HL-60/S4 treated with phorbol 12-myristate 13-acetate at 8.2 ng/mL for 4 days and 3 days (cell line): ENCODE measurements around the gene PPP1R3D.
"Not testable (repeated sequence)": the region's sequence is repeated elsewhere in the genome, so short reads cannot be mapped to it uniquely, and the experiment has no call there.

Experiments used
- in situ Hi-C: fragments of 300-500 bp; cut with MboI; formaldehyde crosslinking; loops from 2 replicates; pipeline ENCODE4 v1.15.0; 2022; ENCODE audit warnings: low sequenced_read_pairs

The PPP1R3D gene

DNA sequence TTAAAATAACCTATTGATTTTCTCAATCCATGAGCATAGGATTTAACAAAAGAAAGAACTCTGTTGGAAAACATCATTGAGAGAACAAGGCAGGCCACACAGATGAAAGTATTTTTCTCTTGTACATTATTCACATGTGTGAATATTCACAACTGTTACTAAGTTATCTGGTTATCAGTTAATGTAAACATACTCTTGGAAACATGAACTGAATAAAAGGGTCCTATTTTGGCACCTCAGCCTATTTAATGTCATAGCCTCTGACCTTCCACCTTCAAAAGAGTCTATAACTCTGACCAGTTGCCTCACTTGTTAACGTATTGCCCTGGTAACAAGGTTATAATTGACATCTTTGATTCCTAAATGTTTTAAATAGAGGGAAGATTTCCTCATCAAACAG, 14.7 kb downstream of the PPP1R3D start:
- in situ Hi-C loops = no loop called here

DNA sequence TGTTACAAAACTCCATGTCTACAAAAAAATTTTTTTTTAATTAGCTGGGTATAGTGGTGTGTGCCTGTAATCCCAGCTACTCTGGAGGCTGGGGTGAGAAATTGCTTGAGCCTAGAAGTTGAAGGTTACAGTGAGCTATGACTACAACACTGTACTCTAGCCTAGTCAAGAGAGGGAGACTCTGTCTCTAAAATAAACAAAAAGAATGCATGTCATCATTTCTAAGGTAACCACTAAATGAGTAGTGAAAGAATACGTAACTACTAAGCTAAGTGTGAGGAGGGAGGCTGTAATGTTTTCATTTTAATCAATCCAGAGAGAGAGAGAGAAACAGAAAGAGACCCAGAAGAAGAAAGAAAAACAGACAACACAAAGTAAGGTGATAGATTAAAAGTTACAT, 16.6 kb downstream of the PPP1R3D start:
- in situ Hi-C loops = no loop called here

DNA sequence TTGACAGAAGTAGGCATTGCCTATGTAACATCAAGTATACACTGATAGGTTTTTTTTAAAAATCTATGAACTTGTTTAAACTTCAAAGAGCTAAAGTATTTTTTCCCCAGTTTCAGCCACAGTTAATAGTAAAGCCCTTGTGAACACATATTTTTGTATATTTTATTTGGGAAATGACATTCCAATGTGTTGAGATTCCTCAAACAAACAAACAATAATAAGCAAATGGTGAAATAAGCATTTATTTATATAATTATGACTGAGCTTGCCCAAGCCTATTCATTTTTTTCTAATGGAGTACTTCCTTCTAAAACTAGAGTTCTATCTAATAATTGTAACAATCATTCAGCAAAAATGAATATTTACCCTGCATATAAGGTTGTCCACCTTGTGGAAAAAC, 19.2 kb downstream of the PPP1R3D start:
- in situ Hi-C loops = no loop called here

DNA sequence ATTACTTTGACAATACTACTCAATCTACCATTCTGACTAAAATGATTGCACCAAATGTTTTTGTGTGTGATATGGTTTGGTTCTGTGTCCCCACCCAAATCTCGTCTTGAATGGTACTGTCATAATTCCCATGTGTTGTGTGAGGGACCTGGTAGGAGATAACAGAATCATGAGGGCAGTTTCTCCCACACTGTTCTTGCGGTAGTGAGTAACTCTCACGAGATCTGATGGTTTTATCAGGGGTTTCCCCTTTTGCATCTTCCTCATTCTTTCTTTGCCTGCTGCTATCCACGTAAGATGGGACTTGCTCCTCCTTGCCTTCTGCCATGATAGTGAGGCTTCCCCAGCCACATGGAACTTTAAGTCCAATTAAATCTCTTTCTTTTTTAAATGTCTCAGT, 27.5 kb downstream of the PPP1R3D start:
- in situ Hi-C loops = no loop called here

DNA sequence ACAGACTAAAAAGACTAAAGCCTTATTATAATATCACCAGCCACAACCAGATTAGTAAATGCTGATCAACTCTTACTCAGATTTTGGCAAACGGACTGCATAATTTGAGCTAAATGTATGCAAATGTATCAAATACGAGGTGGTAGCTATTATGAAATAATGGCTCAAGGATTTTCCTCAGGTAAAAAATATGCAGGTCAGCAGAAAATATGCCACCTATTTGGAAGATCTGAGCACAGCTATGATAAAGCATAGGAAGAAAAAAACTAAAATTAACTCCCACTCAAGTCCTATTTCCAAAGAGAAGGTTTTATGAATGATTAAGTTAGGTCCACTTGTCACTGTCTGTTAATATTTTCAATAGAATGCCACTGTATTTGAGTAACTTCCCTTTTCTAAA, 29.1 kb downstream of the PPP1R3D start:
- in situ Hi-C loops = no loop called here

DNA sequence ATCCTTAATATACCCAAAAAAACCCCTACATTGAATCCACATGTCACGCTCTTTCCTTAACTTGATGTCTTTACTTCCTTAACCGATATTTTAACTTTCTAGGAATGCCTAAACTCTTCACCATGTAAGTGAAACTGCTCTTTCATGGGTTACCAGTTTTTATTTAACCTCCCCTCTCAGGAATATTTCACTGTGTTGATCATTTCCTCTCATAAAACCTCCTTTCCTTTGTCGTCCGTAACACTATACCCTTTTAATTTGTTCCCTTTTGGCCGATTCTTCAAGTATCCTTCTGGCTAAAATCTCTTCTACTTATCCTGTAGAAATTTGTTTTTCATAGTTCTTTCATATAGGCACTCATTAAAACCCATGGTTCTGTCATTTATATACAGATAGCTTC, 31.2 kb downstream of the PPP1R3D start:
- in situ Hi-C loops = no loop called here

DNA sequence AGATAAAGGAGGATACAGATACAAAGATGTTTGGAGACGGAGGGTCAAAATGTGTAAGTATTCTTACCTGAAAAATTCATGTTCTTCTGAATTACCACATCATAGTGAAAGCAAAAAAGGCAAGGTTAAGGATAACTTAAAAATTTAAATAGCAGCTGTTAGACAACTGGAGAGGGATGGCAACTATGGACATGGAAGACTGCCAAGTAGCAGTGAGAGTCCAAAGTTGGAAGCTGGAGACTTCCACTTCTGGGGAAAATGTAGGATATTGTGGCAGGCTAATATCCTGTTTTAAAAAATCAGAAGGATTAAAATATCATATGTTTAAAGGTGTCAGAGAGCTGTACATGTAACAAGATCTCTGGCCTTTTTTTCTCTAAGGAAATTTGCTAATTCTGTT, 36.5 kb downstream of the PPP1R3D start:
- in situ Hi-C loops = no loop called here

DNA sequence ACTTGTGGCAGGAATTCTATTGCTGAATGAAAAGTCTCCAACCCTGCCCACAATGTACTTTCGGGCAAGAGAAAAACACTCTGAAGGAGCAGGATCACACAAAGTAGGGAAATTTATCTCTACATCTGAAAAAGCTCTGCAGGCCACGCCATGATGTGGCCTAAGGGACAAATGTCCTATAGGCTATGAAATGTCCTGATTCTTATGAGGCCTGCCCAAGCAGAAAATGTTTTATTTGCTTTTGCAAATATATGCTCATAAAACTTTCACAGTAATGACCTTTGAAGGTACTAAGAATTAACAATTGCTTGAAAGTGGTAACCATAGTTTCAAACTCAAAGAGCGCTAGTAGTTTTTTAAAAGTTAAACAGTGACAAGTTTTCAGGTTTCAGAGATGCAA, 37.6 kb downstream of the PPP1R3D start:
- in situ Hi-C loops = no loop called here

DNA sequence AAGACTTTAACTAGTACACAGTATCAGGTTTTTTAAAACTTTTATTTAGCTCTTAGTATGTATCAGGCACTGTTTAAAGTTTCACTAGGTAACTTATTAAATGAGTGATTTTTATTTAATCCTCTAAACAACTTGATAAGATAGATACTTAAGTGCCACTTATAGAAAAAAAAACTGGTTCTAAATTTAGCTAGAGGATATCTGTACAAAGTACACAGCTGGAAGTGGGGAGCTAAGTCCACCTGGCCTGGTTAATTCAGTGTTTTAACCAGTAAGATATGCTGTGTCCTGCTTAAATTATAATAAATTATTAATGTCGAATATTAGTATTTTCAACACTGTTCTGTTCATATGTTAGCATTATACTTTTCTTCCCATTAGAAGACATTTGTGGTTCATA, 44.2 kb downstream of the PPP1R3D start:
- in situ Hi-C loops = no loop called here

DNA sequence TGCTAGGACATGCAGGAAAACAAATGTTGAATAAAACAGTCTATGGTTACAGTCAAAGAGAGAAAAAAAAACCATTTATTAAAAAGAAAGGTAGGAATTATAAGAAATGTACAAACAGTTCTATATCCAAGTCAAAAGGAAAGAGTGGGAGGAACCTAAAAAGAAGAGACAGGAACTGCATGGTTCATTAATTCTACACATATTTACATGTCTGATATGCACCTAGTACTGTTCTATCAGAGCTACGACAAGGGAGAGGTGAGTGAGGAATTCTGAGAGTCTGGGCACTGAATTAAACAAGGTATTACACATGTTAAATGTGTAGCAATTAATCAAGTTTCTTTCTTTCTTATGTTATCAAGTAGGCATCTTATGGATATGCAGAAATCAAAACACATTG, 48.5 kb downstream of the PPP1R3D start:
- in situ Hi-C loops = no loop called here

DNA sequence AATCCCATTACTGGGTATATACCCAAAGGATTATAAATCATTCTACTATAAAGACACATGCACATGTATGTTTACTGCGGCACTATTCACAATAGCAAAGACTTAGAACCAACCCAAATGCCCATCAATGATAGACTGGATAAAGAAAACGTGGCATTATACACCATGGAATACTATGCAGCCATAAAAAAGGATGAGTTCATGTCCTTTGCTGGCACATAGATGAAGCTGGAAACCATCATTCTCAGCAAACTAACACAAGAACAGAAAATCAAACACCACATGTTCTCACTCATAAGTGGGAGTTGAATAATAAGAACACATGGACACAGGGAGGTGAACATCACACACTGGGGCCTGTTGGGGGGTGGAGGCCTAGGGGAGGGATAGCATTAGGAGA, 50.1 kb downstream of the PPP1R3D start:
- in situ Hi-C loops = not testable (repeated sequence)

DNA sequence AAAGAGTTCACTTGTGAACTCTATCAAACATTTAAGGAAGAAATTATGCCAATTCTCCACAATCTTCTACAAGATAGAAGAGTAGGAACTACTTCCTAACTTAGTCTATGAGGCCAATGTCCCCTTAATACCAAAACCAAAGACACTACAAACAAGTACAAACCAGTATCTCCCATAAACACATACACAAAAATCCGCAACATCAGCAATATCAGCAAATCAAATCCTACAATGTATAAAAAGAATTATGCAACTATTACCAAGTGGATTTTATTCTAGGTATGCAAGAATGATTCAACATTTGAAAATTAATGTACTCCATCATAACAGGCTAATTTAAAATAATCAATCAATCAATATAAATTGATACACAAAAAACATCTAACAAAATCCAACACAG, 52.1 kb downstream of the PPP1R3D start:
- in situ Hi-C loops = no loop called here
